T-helper 9 cell (primary cell): Measurements from ENCODE around the gene NUP107.
"Not testable (repeated sequence)": the region's sequence is repeated elsewhere in the genome, so short reads cannot be mapped to it uniquely, and the experiment has no call there.

Experiments
- DNase-seq: peaks from one replicate; pipeline ENCODE4 v3.0.0-alpha.2; 2020
- total RNA-seq, 2 donors: gene quantifications; one replicate each; lab custom pipeline; 2026; lab: John Stamatoyannopoulos, UW

Gene NUP107
- total RNA-seq, result 53.3 to 86.9 reads per million in 2 donors

GRCh38 chr12:68686595-68687521 is at the start of gene NUP107:
TSS of gene NUP107 (plus strand) at chr12:68686978. CDS start at chr12:68687066, 88 bp downstream.
- peak; percentile 98 for DNase-seq

- not testable (repeated sequence) for DNase-seq
Measured at GRCh38 chr12:68637439-68637838, 49.3 kb upstream of the NUP107 start.

DNA sequence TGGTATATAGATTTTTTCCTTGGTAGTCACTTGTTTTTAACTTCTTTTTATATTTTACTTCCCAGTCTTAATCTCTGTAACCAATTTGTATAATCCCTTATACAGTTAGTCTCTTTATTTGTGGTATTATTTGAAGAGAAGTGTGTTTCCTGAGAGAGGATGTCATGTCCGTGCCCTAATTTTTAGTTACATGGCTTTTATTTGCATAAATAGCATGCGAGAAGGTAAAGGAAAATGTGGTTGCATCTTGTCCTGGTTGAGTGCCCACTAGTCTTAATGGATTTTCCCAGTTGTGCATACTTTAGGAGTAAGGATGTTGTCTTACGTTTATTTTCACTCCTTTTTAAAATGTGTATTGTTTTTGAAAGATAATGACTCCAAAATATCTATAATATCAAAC is 48.6 kb upstream of the NUP107 start:
- DNase-seq, result no peak

GRCh38 chr12:68638721-68639395 is 47.9 kb upstream of the NUP107 start:
- no peak for DNase-seq

GRCh38 chr12:68639396-68639767 is 47.4 kb upstream of the NUP107 start:
- DNase-seq, result no peak

- DNase-seq, result no peak
Measured at GRCh38 chr12:68641138-68641537, 45.6 kb upstream of the NUP107 start.

GRCh38 chr12:68646484-68646883 is 40.3 kb upstream of the NUP107 start:
- DNase-seq, result no peak

GRCh38 chr12:68647507-68647906 is 39.3 kb upstream of the NUP107 start:
- DNase-seq, result no peak

- DNase-seq, result no peak
Measured at GRCh38 chr12:68648179-68648578, 38.6 kb upstream of the NUP107 start.

- DNase-seq, result no peak
Measured at GRCh38 chr12:68665016-68665569, 21.7 kb upstream of the NUP107 start.

DNA sequence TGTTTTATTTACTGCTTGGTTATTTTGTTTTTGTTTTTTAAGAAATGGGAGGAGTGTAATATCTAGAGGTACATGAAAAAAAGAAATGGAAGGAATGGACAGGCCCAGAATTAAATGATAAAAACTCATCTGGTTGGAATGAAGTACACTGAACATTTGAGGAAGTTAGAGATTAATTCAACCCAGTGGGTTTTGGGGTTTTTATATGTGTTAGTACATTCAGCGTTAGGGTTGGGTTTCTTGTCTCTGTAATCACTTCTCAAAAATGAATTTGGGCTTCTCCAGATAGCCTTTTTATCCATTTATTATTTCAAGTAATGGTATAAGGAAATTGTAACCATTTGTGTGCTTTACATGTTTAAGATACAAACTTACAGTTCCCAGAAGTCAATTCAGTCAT is 19.5 kb upstream of the NUP107 start:
- no peak for DNase-seq

- DNase-seq, result no peak
Measured at GRCh38 chr12:68667896-68668295, 18.9 kb upstream of the NUP107 start.

- DNase-seq, result no peak
Measured at GRCh38 chr12:68671179-68671578, 15.6 kb upstream of the NUP107 start.

- DNase-seq, result no peak
Measured at GRCh38 chr12:68673788-68674187, 13.0 kb upstream of the NUP107 start.

DNA sequence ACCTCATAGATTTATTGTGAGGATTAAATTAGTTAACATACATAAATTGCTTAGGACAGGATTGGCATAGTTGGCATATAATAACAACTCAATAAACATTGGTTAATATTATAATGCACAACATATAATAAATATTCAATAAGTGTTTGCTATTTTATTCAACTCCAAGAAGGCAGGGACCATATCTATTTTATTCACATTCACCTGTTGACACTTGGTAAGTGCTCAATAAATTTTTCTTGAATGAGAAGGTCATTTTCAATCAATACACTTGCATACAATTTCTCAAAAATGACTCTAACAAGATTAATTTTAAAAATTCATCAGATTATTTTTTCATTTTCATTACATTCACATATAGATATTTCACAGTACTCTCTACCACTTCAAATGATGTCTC is 12.4 kb upstream of the NUP107 start:
- no peak for DNase-seq

- DNase-seq, result peak; percentile 44
Measured at GRCh38 chr12:68675101-68675842, 11.5 kb upstream of the NUP107 start.

- not testable (repeated sequence) for DNase-seq
Measured at GRCh38 chr12:68676854-68677253, 9.9 kb upstream of the NUP107 start.

GRCh38 chr12:68686262-68686594 is 550 bp upstream of the NUP107 start:
- no peak for DNase-seq

DNA sequence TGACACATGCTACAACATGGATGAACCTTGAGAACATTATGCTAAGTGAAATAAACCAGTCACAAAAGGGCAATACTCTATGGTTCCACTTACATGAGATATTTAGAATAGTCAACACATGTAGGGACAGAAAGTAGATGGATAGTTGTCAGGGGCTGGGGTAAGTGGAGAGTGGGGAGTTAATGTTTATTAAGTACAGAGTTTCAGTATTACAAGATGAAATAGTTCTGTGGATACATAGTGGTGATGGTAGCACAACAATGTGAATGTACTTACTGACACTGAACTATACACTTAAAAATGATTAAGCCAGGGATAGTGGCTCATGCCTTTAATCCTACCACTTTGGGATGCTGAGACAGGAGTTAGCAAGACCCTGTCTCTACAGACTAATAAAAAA is 8.7 kb downstream of the NUP107 start:
- no peak for DNase-seq

- DNase-seq, result no peak
Measured at GRCh38 chr12:68699486-68699885, 12.7 kb downstream of the NUP107 start.

- no peak for DNase-seq
Measured at GRCh38 chr12:68727776-68728175, 41.0 kb downstream of the NUP107 start.

GRCh38 chr12:68733661-68734071 is 46.9 kb downstream of the NUP107 start:
- DNase-seq, result no peak

DNA sequence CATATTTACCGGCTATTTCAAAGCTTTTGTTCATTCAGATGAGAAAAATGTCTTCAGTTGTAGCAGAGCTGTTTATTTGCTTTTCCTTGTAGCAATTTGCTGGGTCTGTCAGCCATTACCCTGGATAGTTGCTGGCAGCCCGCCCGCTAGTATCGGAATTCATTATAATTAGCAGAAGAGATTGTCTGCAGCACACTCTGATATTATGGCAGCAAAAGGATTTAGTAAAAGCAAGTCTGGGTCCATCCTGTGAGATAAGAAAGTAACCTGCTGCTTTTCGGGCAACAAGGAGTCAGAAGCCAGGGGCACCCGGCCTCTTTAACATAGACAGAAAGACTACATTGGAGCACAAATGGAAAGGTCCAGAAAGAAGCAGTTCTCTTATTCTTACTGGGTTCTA is 53.1 kb downstream of the NUP107 start:
- no peak for DNase-seq
